HuH-7 (cell line): ENCODE measurements around the gene PRKCZ.

Source experiments
- DNase-seq: peaks from one replicate; pipeline ENCODE4 v3.0.0; 2011; ENCODE audit warnings: low spot score

PRKCZ gene

DNA sequence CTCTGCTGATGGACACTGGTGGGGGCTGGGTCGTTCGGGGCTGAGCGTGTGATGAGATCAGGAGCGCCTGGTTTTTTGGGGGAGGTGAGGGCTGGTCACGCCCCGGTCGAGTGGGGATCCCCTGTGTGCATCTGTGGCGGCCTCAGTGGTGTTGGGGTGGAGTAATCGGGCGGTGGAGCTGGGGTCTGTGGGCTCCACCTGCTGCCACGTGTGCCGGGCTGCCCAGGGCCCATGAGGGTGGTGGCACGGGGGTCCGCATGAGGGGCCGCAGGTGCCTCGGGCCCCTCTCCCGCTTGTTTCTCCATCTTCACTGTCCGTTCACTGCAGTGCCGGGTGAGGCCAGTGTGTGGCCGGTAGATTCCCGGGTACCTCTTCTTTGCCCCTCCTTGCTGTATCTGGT lies 17.2 kb downstream of the PRKCZ start:
- no peak for DNase-seq

DNA sequence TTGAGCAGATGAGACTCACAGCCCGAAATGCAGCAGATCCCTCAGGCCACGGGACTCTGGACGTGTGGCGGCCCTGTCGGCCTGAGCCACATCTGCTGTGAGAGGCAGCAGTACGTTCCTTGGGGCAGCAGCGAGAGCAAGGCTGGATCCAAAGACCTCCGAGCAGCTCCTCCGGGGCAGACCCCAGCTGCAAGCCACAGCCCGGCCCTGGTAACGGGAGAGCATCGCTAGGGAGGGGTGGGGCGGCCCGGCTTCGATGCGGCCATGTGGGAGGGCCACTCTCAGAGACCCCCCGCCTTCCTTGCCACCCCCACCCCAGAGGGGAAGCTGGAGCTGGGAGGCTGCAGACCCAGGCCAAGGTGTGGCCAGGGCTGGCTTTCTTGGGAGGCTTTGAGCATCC lies 17.8 kb downstream of the PRKCZ start:
- DNase-seq = no peak

DNA sequence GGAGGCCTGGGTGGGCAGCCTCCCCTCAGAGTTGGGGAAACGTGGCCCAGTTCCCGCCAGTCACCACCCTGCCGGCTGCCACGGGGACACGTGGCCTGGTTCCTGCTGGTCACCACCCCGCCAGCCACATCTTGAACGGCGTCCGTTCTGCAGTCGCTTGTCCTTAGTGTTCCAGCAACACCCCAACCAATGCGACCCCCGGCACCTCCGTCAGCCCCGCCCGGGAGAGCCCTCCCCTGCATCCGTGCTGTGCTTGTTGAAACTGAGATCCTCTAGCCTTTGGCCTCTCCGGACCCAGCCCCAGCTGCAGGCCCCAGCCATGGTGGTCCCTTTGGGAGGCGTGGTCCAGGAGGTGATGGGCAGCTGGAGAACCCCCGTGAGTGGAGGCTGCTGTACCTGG lies 18.7 kb downstream of the PRKCZ start:
- no peak for DNase-seq

DNA sequence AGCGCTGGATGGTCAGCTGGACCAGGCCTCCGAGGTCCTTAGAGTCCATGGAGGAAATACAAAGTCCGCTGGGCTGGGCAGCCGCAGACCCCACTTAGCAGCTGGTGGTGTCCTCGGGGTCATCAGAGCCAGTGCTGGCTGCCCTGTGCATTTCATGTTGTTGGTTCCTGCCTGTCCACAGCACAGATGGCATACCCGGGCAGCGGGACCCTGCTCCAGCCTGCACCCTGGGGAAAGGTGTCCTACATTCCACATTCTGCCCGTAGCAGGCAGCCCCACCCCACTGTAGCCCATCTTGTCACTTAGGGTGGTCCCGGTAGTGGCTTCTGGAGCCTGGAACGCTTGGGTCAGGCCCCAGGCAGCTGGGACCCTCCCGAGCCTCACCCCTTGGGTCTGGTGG lies 19.8 kb downstream of the PRKCZ start:
- DNase-seq = no peak

DNA sequence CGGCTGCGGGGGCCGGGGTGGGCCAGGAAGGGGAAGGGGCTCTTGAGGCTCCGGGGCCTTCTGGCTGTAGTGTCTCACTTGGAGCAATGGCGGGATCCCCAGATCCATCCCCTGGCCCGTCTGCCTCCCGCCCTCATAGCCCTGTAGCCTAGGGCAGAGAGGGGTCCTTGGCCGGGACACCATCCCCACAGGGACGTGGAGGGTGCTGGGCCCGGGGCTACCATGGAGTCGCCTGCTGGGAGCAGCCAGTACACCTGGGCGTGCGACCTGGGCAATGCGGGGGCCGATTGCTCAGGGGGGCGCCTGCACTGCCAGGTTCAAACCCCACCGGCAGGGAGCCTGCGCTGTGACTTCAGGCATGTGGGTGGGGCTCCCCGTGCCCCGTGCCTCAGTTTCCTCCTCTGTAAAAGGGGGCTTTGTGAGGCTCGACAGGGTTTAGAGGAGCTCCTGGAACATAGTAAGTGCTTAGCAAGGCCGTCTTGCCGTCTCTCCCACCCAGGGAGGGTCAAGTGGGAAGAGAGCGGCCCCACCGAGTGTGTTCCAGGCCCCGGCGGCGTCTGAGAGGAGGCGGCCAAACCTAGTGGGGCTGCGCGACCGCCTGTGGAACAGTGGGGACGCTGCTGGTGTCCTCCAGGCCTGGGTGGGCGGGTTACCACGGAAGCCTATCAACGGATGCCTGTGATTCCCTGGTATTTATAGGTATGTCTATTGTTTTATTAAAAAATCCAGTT lies 20.8 kb downstream of the PRKCZ start:
- no peak for DNase-seq

GRCh38 chr1:2072109-2072806 lies 22.0 kb downstream of the PRKCZ start:
- peak; percentile 69 for DNase-seq

GRCh38 chr1:2072891-2073290 lies 22.7 kb downstream of the PRKCZ start:
- no peak for DNase-seq

DNA sequence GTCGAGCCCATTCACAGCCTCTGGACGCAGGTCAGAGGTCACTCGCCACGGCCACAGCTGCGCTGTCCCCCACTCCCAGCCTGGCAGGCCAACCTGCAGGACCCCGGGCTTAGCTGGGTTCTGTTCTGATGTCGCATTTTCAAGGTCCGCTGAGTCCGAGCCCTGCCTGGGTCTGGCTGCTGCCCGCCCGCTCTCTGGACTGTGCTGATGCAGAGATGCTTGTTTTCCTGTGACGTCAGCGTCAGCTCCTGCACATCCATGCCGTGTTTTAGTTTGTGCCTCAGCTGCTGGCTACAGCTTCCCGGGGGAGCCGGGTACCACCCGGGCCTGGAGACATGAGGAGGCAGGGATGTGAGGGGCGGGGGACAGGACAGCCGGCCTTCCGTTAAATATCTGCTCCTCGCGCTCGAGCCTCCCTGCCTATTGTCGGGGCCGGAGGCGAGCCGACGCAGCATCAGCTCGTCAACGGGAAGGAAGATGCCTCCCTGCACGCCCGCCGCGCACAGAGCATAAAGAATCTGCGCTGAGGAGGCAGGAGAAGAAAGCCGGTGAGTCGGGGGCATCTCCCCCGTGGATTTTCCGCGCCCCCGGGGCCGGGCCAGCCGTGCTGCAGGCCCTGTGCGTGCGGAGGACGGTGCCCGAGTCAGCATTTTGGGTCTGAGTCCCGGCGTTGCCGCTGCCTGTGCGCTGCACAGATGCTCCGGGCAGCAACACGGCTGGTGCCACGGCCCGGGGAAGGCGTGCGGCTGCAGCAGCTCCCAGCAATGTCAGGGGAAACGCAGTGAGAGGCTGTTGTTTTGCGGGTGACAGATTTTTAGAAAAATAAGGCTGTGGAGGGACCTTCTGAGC lies 23.4 kb downstream of the PRKCZ start:
- DNase-seq = no peak

GRCh38 chr1:2074396-2074795 lies 24.2 kb downstream of the PRKCZ start:
- no peak for DNase-seq

GRCh38 chr1:2074944-2075740 lies 24.9 kb downstream of the PRKCZ start:
- no peak for DNase-seq

- DNase-seq = no peak
Measured at GRCh38 chr1:2076826-2077225, 26.6 kb downstream of the PRKCZ start.

DNA sequence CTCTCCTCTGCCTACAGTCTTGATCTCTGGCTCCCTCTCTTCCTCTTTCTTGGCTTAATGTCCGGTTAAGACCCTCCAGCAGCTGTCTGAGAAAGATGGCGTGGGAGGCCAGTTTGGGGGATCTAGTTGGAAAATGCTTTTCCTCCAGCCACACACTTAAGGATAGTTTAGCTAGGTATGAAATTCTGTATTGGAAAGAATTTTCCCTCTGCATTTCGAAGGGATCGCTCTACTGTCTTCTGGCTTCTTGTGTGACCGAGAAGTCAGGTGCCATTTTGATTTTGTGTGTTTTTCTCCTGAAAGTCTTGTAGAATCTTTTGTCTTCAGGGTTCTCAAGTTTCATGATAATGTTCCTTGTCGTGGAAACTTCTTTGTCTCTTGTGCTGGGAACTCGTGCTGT lies 28.0 kb downstream of the PRKCZ start:
- no peak for DNase-seq

DNA sequence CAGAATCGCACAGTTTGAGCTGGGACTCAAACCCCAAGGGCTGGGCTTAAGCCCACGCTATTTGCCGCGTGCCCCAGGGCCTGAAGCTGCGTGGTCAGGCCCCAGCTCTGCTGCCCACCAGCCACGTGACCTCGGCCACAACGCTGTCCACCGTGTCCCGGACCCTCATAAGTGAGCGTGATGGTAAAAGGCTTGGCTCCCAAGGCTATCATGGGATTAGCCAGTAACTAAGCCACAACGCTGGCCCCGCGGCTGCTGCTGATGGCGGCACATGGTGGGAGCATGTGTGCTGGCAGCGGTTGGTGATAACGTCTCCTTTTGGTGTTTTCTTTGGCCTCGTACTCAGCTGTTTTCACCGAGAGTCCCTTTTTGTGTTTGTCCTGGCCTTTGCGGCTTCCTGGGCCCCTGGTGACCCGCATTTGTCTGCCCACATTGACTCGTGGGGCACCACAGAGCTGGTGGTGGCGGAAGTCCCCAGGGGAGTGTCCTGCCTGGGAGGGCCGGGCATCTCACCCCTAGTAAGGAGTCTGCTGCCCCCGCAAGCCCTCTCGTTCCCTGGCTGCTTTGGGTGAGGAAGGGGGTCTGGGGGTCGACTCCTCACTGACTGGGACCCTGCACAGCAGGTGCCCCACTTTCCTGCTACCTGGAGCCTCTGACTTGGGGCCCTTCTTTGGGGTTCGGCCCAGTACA lies 29.3 kb downstream of the PRKCZ start:
- no peak for DNase-seq

- no peak for DNase-seq
Measured at GRCh38 chr1:2080140-2080539, 29.9 kb downstream of the PRKCZ start.

DNA sequence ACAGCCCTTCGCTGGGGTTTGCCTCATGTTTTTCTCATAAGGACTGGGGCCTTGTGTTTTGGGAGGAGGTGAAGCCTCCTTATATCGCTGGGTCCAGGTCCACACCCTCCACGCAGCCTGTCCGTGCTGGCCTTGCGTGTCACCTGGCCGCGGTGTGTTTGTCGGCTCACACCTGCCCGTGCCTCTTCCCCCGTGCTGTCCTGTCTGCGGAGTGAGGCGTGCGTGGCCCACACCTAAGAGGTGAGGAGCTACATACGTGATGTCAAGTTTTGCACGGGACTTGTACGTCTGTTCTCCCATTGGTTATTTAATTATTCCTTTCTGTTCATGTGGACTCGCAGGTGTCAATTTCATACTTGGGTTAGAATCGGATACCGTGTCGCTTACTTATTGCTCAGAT lies 30.7 kb downstream of the PRKCZ start:
- DNase-seq = no peak

DNA sequence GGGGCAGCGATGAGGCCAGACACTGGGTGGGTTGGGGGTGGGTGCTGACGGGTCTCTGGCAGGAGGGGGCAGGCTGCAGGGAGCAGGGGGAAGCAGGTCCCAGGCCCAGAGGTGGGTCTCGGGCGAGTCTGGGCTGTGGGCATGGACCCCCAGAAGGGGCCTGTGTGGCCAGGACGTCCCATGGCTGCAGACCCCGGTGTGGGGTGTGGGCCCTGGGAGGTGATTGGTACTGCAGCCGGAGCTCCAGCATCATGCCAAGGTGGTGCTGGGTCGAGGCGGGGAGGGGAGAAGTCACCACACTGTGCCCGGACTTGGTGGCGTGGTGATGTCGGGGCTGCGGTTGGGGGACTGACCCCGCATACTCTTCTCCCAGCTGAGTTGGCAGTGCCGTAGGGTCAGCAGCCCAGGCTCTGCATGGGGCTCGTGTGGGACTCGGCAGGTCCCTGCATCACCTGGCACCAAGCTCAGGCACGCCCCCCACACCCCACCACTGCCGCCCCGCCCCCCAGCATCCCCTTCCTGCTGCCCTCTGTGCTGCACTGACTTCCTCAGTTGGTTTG lies 31.2 kb downstream of the PRKCZ start:
- DNase-seq = no peak

GRCh38 chr1:2082064-2082463 lies 31.9 kb downstream of the PRKCZ start:
- no peak for DNase-seq

DNA sequence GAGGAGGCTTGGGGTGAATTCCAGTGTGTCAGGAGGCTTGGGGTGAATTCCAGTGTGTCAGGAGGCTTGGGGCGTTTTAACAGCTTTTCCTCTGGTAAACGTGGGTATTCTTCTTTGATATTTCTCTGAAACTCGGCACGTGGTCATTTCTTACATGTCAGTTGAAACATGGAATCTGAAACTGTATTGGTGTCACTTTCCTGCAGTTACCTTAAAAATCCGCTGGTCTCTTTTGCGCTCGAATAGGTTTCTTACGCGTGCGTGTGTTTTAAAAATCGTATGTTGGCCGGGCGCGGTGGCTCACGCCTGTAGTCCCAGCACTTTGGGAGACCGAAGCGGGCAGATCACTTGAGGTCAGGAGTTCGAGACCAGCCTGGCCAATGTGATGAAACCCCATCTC lies 33.5 kb downstream of the PRKCZ start:
- no peak for DNase-seq

DNA sequence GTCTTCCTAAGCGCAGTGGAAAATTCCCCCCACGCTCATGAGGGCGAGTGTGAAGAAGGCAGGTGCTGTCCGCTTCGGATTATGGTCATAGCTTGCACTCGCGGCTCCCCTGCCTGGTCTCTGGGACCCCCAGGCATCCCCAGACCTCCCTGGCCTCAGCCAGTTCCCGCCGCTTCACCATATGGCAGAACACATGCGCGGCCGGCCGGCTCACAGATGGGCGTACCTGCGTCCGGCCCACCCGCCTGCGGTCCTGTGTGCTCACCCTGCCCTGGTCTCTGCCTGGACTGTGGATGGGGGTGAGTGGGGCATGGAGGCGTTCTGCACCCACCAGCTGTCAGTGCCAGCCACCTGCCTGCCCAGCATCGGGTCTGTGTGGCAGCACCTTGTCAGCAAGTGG lies 34.1 kb downstream of the PRKCZ start:
- no peak for DNase-seq

DNA sequence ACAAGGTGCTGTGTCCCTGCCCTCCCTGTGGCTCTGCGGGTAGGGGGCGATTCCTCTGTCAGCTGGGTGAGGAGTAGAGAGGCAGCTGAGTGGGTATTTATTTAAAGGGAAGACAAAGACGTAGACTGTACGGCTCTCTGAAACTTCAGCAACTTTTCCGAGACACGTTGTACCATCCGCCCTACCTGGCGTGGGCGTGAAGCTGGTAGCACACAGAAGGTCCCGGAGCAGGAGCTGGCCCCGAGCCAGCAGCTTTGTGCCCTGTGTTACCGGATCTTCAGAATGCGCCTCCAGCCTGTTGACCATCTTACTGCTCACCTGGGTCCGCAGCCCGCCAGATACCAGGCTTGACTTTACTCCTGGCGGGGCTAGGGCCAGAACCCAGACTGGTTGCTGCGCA lies 34.9 kb downstream of the PRKCZ start:
- no peak for DNase-seq

GRCh38 chr1:2086446-2087078 lies 36.4 kb downstream of the PRKCZ start:
- no peak for DNase-seq
